Cardiac muscle cell (in vitro differentiated cells and primary cell): Measurements from ENCODE around the gene SCNN1B. TPM values are rescaled to one million over a fixed set of nuclear protein-coding genes. Genes with fewer than 3 reads are reported as not detected.

Source experiments
- DNase-seq, 2 donors: peaks; one replicate each; pipeline versions ENCODE4 v3.0.0 to v3.0.0-alpha.2; 2010 to 2017; ENCODE audit warnings: low read depth in 1 of 2, low spot score in 1 of 2
- H3K27ac ChIP-seq: fragments of 200-600 bp; sonication (generic); 2 replicates; pipeline ENCODE4 v1.5.1; 2016
- H3K27me3 ChIP-seq: fragments of 200-600 bp; sonication (generic); 2 replicates; pipeline ENCODE4 v1.6.0; 2016; ENCODE audit warnings: control low read depth
- H3K36me3 ChIP-seq: fragments of 200-600 bp; sonication (generic); 2 replicates; pipeline ENCODE4 v1.5.1; 2016; ENCODE audit warnings: control low read depth
- H3K4me1 ChIP-seq: fragments of 200-600 bp; sonication (generic); 2 replicates; pipeline ENCODE4 v1.8.1; 2017; ENCODE audit warnings: low read depth, mild to moderate bottlenecking, mixed run types
- H3K4me3 ChIP-seq: fragments of 200-600 bp; sonication (generic); 2 replicates; pipeline ENCODE4 v1.5.1; 2016; ENCODE audit warnings: mild to moderate bottlenecking
- H3K9me3 ChIP-seq: fragments of 200-600 bp; sonication (generic); 2 replicates; pipeline ENCODE4 v1.5.1; 2017; ENCODE audit warnings: low read depth, mild to moderate bottlenecking, control low read depth
- polyA plus RNA-seq: library from polyadenylated mRNA; unstranded; fragments of >200 nt; fragmentation: Nextera tagmentation; extraction: Ambion mirVana; gene quantifications from 2 replicates; pipeline ENCODE4 v1.2.1, GENCODE V29; 2016
- total RNA-seq: library from RNA; depleted of rRNA; stranded (reverse); fragments of >200 nt; gene quantifications from 2 replicates; pipeline ENCODE4 v1.2.3, GENCODE V29; 2016
- TF ChIP-seq, protein P1 (sequence below): IDR thresholded peaks from 2 replicates; pipeline ENCODE4 v1.5.1; 2012; ENCODE audit warnings: low read depth, mild to moderate bottlenecking, low read length

The SCNN1B gene
- total and polyA plus RNA-seq, 2 experiments from 2014 or later, result not detected

DNA sequence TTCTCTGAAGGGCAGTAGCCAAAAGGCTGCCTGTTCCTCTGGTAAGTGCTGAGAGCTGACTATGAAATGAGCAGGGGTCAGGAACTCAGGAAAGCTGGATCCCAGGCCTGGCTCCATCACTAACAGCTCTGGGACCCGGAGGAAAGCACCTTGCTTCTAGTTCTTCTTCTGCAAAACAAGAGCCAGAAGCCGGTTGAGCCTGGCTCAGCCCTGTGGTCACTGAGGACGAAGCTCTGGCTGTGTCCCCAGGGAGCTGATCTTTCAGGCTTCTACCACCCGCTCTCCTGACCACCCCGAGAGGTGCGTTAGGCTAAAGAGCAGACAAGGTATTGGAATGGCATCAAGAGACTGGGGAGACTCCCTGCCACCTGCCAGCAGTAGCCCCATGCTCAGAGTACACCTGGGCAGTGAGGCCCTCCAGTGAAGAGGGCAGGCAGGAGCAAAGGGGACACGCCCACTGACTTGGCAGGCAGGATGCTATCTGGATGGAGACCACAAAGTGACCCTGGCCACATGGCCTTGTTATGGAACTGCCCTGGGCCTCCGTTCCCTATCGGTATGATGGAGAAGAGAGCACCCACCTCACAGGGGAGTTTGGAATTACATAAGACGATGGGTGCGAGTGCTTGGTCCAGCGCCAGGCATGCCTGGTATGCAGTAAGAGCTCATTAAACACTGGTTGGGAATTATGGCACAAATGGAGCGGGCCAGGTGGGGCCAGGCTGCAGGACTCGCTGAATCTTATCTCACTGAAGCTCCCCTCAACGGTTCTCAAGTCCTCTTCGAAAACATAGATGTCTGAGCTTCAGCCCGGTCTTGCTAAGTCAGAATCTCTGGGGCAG lies 89.5 kb downstream of the SCNN1B start:
- Histone ChIP-seq H3K27ac (no peak overlapping the region), H3K36me3 (peaks cover 18% of the 10 kb centered on the region), H3K27me3 (no peaks in the 10 kb centered on the region), H3K9me3 (no peaks in the 10 kb centered on the region), H3K4me3 (no peak overlapping the region), H3K4me1 (no peaks in the 10 kb centered on the region)
- TF ChIP-seq, protein P1, sequence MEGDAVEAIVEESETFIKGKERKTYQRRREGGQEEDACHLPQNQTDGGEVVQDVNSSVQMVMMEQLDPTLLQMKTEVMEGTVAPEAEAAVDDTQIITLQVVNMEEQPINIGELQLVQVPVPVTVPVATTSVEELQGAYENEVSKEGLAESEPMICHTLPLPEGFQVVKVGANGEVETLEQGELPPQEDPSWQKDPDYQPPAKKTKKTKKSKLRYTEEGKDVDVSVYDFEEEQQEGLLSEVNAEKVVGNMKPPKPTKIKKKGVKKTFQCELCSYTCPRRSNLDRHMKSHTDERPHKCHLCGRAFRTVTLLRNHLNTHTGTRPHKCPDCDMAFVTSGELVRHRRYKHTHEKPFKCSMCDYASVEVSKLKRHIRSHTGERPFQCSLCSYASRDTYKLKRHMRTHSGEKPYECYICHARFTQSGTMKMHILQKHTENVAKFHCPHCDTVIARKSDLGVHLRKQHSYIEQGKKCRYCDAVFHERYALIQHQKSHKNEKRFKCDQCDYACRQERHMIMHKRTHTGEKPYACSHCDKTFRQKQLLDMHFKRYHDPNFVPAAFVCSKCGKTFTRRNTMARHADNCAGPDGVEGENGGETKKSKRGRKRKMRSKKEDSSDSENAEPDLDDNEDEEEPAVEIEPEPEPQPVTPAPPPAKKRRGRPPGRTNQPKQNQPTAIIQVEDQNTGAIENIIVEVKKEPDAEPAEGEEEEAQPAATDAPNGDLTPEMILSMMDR, result no peak
- DNase-seq, result no peak

DNA sequence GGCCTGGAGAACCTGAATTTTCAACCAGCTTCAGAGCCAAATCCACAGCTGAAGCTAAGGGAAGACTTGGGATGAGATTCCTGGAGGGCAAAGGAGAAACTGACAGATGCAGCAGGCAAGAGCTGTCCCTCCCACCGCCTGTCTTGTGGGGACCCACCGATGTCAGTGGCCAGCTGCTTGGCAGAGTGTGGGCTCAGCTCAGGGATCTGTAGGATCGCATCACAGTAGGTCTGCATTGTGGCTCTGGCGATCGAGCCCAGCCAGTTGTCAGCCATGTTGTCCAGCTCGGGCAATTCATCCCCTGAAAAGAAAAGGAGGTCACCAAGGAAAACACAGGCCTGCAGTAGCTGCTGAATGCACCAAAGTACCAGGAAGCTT lies 90.1 kb downstream of the SCNN1B start:
- peaks cover 19% of the 10 kb centered on the region for H3K36me3 ChIP-seq
- TF ChIP-seq, protein P1, result no peak
- no peaks in the 10 kb centered on the region for H3K9me3 ChIP-seq
- no peaks in the 10 kb centered on the region for H3K4me1 ChIP-seq
- H3K27me3 ChIP-seq, result no peaks in the 10 kb centered on the region
- DNase-seq, result no peak
- no peak overlapping the region for H3K4me3 ChIP-seq
- H3K27ac ChIP-seq, result no peak overlapping the region

DNA sequence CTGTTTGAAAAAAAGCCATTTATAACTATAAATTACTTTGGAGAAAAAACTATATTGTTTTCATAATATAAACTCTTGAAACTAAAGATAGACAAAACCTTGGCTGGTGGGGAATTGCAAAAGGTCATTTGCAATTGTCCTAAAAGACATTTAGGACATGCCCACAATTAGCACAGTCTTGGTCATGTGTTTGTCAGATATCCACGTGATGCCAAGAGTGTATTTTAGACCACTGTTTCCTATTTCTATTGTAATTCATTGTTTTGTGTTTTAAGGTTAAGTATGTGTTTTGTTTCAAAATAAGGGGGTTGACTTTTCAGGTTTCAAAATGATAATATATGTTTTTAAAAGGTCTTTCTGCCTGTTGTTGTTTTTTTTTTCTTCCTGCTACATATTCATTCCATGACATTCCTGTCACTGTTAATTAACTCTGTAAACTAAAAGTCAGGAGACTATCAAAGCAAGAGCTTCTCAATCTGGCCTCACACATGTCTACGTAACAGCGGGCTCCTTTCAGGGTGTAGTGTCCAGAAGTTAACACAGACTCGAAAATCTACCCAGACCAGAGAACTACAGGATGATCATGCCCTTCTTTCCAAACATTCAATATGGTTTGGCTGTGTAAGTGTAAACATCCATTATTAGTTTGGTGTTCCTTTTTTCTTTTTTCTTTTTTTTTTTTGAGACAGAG lies 92.2 kb downstream of the SCNN1B start:
- Histone ChIP-seq H3K36me3 (peaks cover 25% of the 10 kb centered on the region), H3K27ac (no peak overlapping the region)

DNA sequence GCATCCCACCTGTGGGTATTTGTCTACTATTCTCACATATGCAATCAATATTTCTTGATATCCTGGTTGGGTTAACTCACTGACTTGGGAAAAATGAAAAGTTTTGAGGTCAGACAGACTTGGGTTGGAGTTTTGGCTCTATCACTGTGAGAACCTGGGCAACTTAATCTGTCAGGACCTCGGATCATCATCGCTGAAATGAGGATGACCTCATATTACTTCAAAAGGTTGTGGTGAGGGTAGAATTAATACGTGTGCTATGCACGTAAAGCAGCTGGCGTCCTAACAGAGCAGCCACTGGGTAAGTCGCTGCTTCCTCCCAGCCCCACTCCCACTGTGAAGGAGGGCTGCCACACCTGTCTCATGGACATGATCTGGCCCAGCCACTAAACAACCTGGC lies 93.6 kb downstream of the SCNN1B start:
- no peaks in the 10 kb centered on the region for H3K27me3 ChIP-seq
- H3K9me3 ChIP-seq, result no peaks in the 10 kb centered on the region
- H3K36me3 ChIP-seq, result peaks cover 25% of the 10 kb centered on the region
- H3K4me1 ChIP-seq, result no peaks in the 10 kb centered on the region
- H3K27ac ChIP-seq, result no peak overlapping the region
- TF ChIP-seq, protein P1, result no peak
- DNase-seq, result no peak
- no peak overlapping the region for H3K4me3 ChIP-seq

More for the DNA sequence above, 92.2 kb downstream of the SCNN1B start:
- no peaks in the 10 kb centered on the region for H3K27me3 ChIP-seq
- TF ChIP-seq, protein P1, result no peak
- no peaks in the 10 kb centered on the region for H3K9me3 ChIP-seq
- DNase-seq, result no peak
- no peak overlapping the region for H3K4me3 ChIP-seq
- H3K4me1 ChIP-seq, result no peaks in the 10 kb centered on the region

DNA sequence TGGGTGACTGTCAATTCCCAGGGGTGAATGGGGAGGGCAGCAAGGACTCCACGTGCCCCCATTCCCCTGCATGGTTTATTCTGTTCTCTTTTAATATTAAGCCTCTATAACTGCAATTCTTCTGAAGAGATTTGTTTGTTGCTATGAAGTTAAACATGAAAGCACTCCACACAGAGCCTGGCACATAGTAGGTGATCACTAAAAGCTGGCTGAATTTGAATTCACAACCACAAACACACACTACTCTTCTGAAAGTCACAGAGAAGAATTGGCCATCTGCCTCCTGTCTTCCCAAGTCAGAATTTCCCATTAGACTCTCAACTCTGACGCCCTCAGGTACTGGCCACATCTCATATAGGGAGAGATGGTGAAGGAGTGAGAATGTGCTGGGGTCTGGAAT lies 95.4 kb downstream of the SCNN1B start:
- Histone ChIP-seq H3K27ac (no peak overlapping the region), H3K36me3 (peaks cover 13% of the 10 kb centered on the region), H3K4me1 (no peaks in the 10 kb centered on the region), H3K9me3 (no peaks in the 10 kb centered on the region), H3K27me3 (no peaks in the 10 kb centered on the region), H3K4me3 (no peak overlapping the region)
- TF ChIP-seq, protein P1, result no peak
- no peak for DNase-seq
